Gastroesophageal sphincter (tissue), 4 donors: ENCODE results near the gene BRINP3. TPM values are rescaled to one million over a fixed set of nuclear protein-coding genes. Genes with fewer than 3 reads are reported as not detected.

Experiments used
- ATAC-seq: fragments of 150-250 bp; one replicate; pipeline ENCODE4 v1.9.1; 2016; ENCODE audit warnings: mild to moderate bottlenecking, moderate library complexity
- H3K27ac ChIP-seq, 4 donors: fragments of 200-600 bp; sonication (generic) in 3 of 4; 1 replicate in 3 of 4; 2 replicates in 1 of 4; pipeline ENCODE4 v1.5.1; 2016 to 2019
- H3K27me3 ChIP-seq: fragments of 200-600 bp; sonication (generic); one replicate; pipeline ENCODE4 v1.5.1; 2019
- H3K36me3 ChIP-seq, 2 donors: fragments of 200-600 bp; sonication (generic); one replicate each; pipeline ENCODE4 v1.5.1; 2019; ENCODE audit warnings: control low read depth in 1 of 2
- H3K4me1 ChIP-seq, 3 donors: fragments of 200-600 bp; sonication (generic); 1 replicate in 2 of 3; 2 replicates in 1 of 3; pipeline ENCODE4 v1.5.1; 2016 to 2019; ENCODE audit warnings: control low read depth in 2 of 3
- H3K4me3 ChIP-seq, 2 donors: fragments of 200-600 bp; sonication (generic); one replicate each; pipeline ENCODE4 v1.5.1; 2019; ENCODE audit warnings: mild to moderate bottlenecking in 1 of 2, moderate library complexity in 1 of 2
- H3K9me3 ChIP-seq, 3 donors: fragments of 200-600 bp; sonication (generic); one replicate each; pipeline ENCODE4 v1.5.1; 2017 to 2019; ENCODE audit warnings: control low read depth in 2 of 3
- CTCF ChIP-seq, 4 experiments: fragments of 200-600 bp in 2 of 4; fragments of 450-650 bp in 2 of 4; sonication (generic) in 1 of 4; IDR thresholded peaks; one replicate each; pipeline ENCODE4 v1.5.1; 2017 to 2019; ENCODE audit warnings: antibody characterized with exemption in 4 of 4, mild to moderate bottlenecking in 2 of 4, moderate library complexity in 2 of 4
- EP300 ChIP-seq: sonication (generic); formaldehyde crosslinking; IDR thresholded peaks from one replicate; pipeline ENCODE4 v1.6.1; 2017; ENCODE audit warnings: antibody characterized with exemption, mild to moderate bottlenecking
- POLR2A ChIP-seq, 2 donors: fragments of 450-650 bp; IDR thresholded peaks; one replicate each; pipeline ENCODE4 v1.6.1; 2017; ENCODE audit warnings: antibody characterized with exemption in 2 of 2, mild to moderate bottlenecking in 2 of 2, moderate library complexity in 1 of 2
- POLR2AphosphoS5 ChIP-seq: sonication (generic); formaldehyde crosslinking; IDR thresholded peaks from one replicate; pipeline ENCODE4 v1.6.1; 2017; ENCODE audit warnings: antibody characterized with exemption
- WGBS, 2 donors: methylation state at CpG; one replicate each; pipeline ENCODE4 v1.1.5; 2018; ENCODE audit warnings: low coverage in 1 of 2; 5-methylcytosine and 5-hydroxymethylcytosine counted together
- total RNA-seq, 4 donors: library from RNA; depleted of rRNA; stranded (reverse); fragments of >200 nt; gene quantifications; one replicate each; pipeline ENCODE4 v1.1.0, GENCODE V29; 2016

BRINP3 gene
- total RNA-seq, 4 donors from 2014 or later, result 6.7 to 24.7 (median 12.0) TPM

DNA sequence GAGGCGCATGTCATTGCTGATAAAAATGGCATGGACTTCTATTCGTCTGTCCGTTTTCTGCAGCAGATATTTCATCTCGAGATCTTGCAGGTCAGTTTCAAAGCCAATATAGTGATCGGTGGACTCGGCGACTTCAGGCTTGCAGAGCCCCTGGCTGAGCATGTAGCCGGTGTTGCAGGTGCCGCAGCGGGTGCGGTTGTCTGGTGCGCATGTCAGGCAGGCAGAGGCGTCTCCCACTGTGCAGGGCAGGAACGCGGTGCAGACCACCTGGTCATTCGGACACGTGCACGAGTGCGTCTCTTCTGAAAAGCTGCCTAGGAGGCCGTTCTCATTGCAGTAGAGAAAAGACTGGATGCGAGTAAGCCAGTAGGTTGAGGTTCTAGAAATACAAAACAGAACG, 378.9 kb downstream of the BRINP3 start:
- ATAC-seq, result no peak
- Histone ChIP-seq H3K4me3 (no peak overlapping the region), H3K36me3 (no peaks in the 10 kb centered on the region), H3K27ac (no peak overlapping the region), H3K9me3 (no peaks in the 10 kb centered on the region), H3K4me1 (no peaks in the 10 kb centered on the region), H3K27me3 (no peaks in the 10 kb centered on the region)
- no peak for TF ChIP-seq CTCF (IDR thresholded peaks at IDR 0.05)
- TF ChIP-seq POLR2AphosphoS5, result no peak
- TF ChIP-seq EP300, result no peak
- no peak for TF ChIP-seq POLR2A (IDR thresholded peaks at IDR 0.05)
- WGBS, 2 donors, result 80 to 93% methylated on average over 1 to 9 of the region's 22 CpGs

DNA sequence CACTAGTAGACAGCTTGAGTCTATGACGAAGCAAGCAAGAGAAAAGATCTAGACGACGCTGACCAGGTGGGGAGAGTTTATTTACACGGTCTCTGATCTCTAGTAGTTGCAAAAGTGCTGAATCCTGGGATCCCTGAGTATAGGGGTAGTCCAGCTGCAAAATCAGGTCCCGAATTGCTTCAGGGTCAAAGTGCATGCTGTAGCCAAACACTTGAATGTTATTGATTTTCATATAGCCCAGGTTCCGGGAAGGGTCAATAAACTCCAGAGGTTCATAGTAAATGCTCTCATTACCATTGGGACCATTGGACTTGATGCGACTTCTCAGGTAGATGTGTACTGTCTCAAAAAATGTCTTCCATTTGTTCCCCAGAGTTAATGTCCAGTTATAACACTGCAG, 379.6 kb downstream of the BRINP3 start:
- Histone ChIP-seq H3K4me1 (no peaks in the 10 kb centered on the region), H3K4me3 (no peak overlapping the region), H3K27me3 (no peaks in the 10 kb centered on the region), H3K27ac (no peak overlapping the region), H3K9me3 (no peaks in the 10 kb centered on the region), H3K36me3 (no peaks in the 10 kb centered on the region)
- ATAC-seq, result no peak
- 79 to 89% methylated on average over 5 to 7 of the region's 7 CpGs for WGBS, 2 donors
- no peak for TF ChIP-seq POLR2A (IDR thresholded peaks at IDR 0.05)
- TF ChIP-seq EP300, result no peak
- no peak for TF ChIP-seq CTCF (IDR thresholded peaks at IDR 0.05)
- TF ChIP-seq POLR2AphosphoS5, result no peak

GRCh38 chr1:190095596-190095995, 382.1 kb downstream of the BRINP3 start:
- Histone ChIP-seq H3K9me3 (no peaks in the 10 kb centered on the region), H3K4me1 (no peaks in the 10 kb centered on the region), H3K36me3 (no peaks in the 10 kb centered on the region), H3K27me3 (no peaks in the 10 kb centered on the region), H3K27ac (no peak overlapping the region), H3K4me3 (no peak overlapping the region)
- no peak for ATAC-seq
- WGBS, 2 donors, result 80 to 92% methylated on average over 1 of the region's 1 CpG
- TF ChIP-seq EP300 (no peak), CTCF (IDR thresholded peaks at IDR 0.05) (no peak), POLR2AphosphoS5 (no peak), POLR2A (IDR thresholded peaks at IDR 0.05) (no peak)

GRCh38 chr1:190084552-190084951, 393.1 kb downstream of the BRINP3 start:
- WGBS, 2 donors, result 51 to 56% methylated on average over 3 to 4 of the region's 8 CpGs

More at GRCh38 chr1:190084552-190084951, 393.1 kb downstream of the BRINP3 start:
- Histone ChIP-seq H3K27me3 (no peaks in the 10 kb centered on the region), H3K9me3 (no peaks in the 10 kb centered on the region), H3K27ac (no peak overlapping the region), H3K36me3 (no peaks in the 10 kb centered on the region), H3K4me1 (no peaks in the 10 kb centered on the region), H3K4me3 (no peak overlapping the region)
- no peak for ATAC-seq
- no peak for TF ChIP-seq POLR2A (IDR thresholded peaks at IDR 0.05)
- TF ChIP-seq POLR2AphosphoS5, result no peak
- no peak for TF ChIP-seq EP300
- TF ChIP-seq CTCF (IDR thresholded peaks at IDR 0.05), result no peak
